ENCODE measurements around the gene CHCHD5.
A peak's percentile ranks its signal among the peaks of the same experiment; 100 is the strongest.
"Not testable (repeated sequence)": the region's sequence is repeated elsewhere in the genome, so short reads cannot be mapped to it uniquely, and the experiment has no call there.

The CHCHD5 gene

GRCh38 chr2:112604952-112605351 lies 20.5 kb downstream of the CHCHD5 start:
- no peaks in the 10 kb centered on the region for H3K27me3 Mint-ChIP-seq
- H3K36me3 Mint-ChIP-seq (ENCODE audit: low read depth): no peaks in the 10 kb centered on the region
- H3K4me3 Mint-ChIP-seq: no peak overlapping the region
- ATAC-seq (no peak), DNase-seq (no peak)
- H3K4me1 Mint-ChIP-seq: peaks cover 2% of the 10 kb centered on the region
- no peaks in the 10 kb centered on the region for H3K9me3 Mint-ChIP-seq
- H3K27ac Mint-ChIP-seq: no peak overlapping the region

GRCh38 chr2:112605926-112606325 lies 21.5 kb downstream of the CHCHD5 start:
- H3K36me3 Mint-ChIP-seq (ENCODE audit: low read depth): no peaks in the 10 kb centered on the region
- H3K4me3 Mint-ChIP-seq: no peak overlapping the region
- DNase-seq: no peak
- no peaks in the 10 kb centered on the region for H3K4me1 Mint-ChIP-seq
- H3K9me3 Mint-ChIP-seq: no peaks in the 10 kb centered on the region
- no peak overlapping the region for H3K27ac Mint-ChIP-seq
- no peaks in the 10 kb centered on the region for H3K27me3 Mint-ChIP-seq
- no peak for ATAC-seq

GRCh38 chr2:112606547-112606946 lies 22.1 kb downstream of the CHCHD5 start:
- Mint-ChIP-seq H3K27ac (no peak overlapping the region), H3K36me3 (ENCODE audit: low read depth) (no peaks in the 10 kb centered on the region), H3K9me3 (no peaks in the 10 kb centered on the region), H3K4me1 (no peaks in the 10 kb centered on the region), H3K4me3 (no peak overlapping the region), H3K27me3 (no peaks in the 10 kb centered on the region)
- no peak for ATAC-seq
- DNase-seq: no peak

GRCh38 chr2:112607680-112608438 lies 23.4 kb downstream of the CHCHD5 start:
- no peak overlapping the region for H3K4me3 Mint-ChIP-seq
- no peaks in the 10 kb centered on the region for H3K9me3 Mint-ChIP-seq
- H3K27ac Mint-ChIP-seq: no peak overlapping the region
- DNase-seq (no peak), ATAC-seq (no peak)
- peaks cover 2% of the 10 kb centered on the region for H3K27me3 Mint-ChIP-seq
- no peaks in the 10 kb centered on the region for H3K36me3 Mint-ChIP-seq (ENCODE audit: low read depth)
- no peaks in the 10 kb centered on the region for H3K4me1 Mint-ChIP-seq

GRCh38 chr2:112609320-112609719 lies 24.9 kb downstream of the CHCHD5 start:
- not testable (repeated sequence) for H3K9me3 Mint-ChIP-seq; H3K36me3 Mint-ChIP-seq (ENCODE audit: low read depth); H3K4me3 Mint-ChIP-seq; H3K27ac Mint-ChIP-seq; ATAC-seq; H3K27me3 Mint-ChIP-seq; DNase-seq; H3K4me1 Mint-ChIP-seq

GRCh38 chr2:112612283-112612682 lies 27.9 kb downstream of the CHCHD5 start:
- H3K9me3 Mint-ChIP-seq; H3K4me3 Mint-ChIP-seq; H3K27ac Mint-ChIP-seq; H3K4me1 Mint-ChIP-seq; ATAC-seq; H3K36me3 Mint-ChIP-seq (ENCODE audit: low read depth); DNase-seq; H3K27me3 Mint-ChIP-seq: not testable (repeated sequence)

DNA sequence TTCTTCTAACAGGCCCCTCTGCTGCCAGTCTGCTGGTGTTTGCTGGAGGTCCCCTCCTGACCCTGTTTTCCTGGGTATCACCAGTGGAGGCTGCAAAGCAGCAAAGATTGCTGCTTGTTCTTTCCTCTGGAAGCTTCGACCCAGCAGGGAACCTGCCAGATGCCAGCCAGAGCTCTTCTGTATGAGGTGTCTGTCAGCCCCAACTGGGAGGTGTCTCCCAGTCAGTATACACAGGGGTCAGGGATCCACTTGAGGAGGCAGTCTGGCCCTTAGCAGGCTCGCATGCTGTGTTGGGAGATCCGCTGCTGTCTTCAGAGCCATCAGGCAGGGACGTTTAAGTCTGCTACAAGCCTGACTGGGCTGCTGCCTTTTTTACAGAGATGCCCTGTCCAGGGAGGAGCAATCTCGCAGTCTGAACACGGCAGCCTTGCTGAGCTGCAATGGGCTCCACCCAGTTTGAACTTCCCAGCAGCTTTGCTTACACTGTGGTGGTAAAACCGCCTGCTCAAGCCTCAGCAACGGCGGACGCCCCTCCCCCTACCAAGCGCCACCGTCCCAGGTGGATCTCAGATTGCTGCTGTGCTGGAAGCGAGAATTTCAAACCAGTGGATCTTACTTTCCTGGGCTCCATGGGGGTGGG lies 29.9 kb downstream of the CHCHD5 start:
- H3K27ac Mint-ChIP-seq: no peak overlapping the region
- no peak overlapping the region for H3K4me3 Mint-ChIP-seq
- no peaks in the 10 kb centered on the region for H3K4me1 Mint-ChIP-seq
- peaks cover 2% of the 10 kb centered on the region for H3K27me3 Mint-ChIP-seq
- ATAC-seq: no peak
- H3K9me3 Mint-ChIP-seq: no peaks in the 10 kb centered on the region
- H3K36me3 Mint-ChIP-seq (ENCODE audit: low read depth): no peaks in the 10 kb centered on the region
- no peak for DNase-seq

GRCh38 chr2:112615051-112615450 lies 30.6 kb downstream of the CHCHD5 start:
- Mint-ChIP-seq H3K4me3 (no peak overlapping the region), H3K36me3 (ENCODE audit: low read depth) (no peaks in the 10 kb centered on the region), H3K4me1 (no peaks in the 10 kb centered on the region), H3K9me3 (no peaks in the 10 kb centered on the region), H3K27ac (no peak overlapping the region), H3K27me3 (peaks cover 2% of the 10 kb centered on the region)
- no peak for DNase-seq
- no peak for ATAC-seq

DNA sequence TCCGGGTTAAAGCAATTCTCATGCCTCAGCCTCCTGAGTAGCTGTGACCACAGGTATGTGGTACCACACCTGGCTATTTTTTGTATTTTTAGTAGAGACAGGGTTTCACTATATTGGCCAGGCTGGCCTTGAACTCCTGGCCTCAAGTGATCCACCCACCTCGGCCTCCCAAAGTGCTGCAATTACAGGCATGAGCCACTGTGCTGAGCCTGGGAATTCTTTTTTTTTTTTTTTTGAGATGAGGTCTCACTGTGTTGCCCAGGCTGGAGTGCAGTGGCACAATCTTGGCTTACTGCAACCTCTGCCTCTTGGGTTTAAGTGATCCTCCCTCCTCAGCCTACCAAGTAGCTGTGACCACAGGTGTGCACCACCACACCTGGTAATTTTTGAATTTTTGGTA lies 31.4 kb downstream of the CHCHD5 start:
- not testable (repeated sequence) for ATAC-seq; H3K9me3 Mint-ChIP-seq; H3K36me3 Mint-ChIP-seq (ENCODE audit: low read depth); H3K27ac Mint-ChIP-seq; H3K27me3 Mint-ChIP-seq; DNase-seq; H3K4me3 Mint-ChIP-seq; H3K4me1 Mint-ChIP-seq

DNA sequence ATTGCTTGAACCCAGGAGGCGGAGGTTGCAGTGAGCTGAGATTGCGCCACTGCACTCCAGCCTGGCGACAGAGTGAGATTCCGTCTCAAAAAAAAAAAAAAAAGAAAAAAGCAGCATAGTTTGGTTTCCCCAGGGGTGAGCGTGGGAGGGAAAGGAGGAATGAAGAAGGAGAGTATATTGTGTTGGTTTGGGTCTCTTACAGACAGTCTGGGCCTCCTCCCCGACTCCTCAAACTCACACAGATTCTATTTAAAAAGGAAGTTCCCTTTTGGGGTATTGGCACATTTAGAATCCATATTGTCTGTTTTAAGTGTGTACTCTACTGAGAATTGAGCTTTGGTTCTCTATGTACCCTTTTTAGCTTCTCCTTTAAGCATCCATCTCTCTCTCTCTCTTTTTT lies 34.0 kb downstream of the CHCHD5 start:
- DNase-seq (no peak), ATAC-seq (no peak)
- H3K27me3 Mint-ChIP-seq: no peaks in the 10 kb centered on the region
- no peak overlapping the region for H3K4me3 Mint-ChIP-seq
- H3K4me1 Mint-ChIP-seq: no peaks in the 10 kb centered on the region
- H3K9me3 Mint-ChIP-seq: no peaks in the 10 kb centered on the region
- no peak overlapping the region for H3K27ac Mint-ChIP-seq
- H3K36me3 Mint-ChIP-seq (ENCODE audit: low read depth): no peaks in the 10 kb centered on the region

DNA sequence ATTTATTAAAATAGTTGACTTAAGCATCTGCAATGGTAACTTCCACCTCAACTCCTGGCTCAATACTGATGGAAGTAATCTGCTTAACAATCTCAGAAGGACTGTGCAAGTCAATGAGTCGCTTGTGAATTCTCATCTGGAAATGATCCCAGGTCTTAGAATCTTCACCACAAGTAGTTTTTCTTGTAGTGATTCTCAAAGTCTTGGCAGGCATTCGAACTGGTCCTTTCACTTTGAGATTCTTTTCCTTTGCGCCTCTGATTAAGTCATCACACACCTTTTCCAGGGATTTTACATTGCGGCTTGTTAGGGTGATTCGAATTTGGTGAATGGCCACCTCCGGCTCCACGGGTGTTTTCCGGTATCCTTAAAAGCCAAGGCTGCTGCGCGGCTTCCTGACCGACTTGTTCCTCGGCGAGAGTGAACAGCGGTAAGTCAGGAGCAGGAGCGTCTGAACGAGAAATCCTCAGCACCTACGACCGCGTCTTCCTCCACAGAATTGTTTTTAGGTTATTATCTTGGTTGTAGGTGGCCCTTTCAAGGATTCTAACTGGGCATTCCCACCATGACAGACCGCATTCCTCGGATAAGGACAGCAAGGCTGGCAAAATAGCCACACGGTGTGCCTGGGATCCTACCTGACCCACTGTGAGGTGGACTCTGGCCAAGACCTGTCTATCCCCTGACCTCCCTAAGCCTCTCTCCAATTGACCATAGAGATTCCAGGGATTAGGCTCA lies 37.5 kb downstream of the CHCHD5 start:
- H3K27ac Mint-ChIP-seq: no peak overlapping the region

DNA sequence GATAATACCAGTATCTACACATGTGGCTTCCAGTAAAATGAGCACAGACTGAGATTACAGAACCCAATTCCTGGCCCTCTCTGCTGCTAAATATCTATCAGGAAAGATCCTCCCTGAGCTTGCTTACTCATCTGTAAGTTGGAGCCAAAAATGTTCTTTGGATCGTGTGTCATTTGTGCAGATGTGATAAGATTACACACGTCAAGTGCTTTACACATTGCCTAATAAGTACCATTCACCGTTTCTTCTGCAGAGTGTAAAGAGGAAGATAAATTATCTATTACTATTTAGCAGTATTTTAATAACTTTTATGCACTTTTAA lies 38.1 kb downstream of the CHCHD5 start:
- no peaks in the 10 kb centered on the region for H3K9me3 Mint-ChIP-seq
- no peak overlapping the region for H3K27ac Mint-ChIP-seq
- no peak overlapping the region for H3K4me3 Mint-ChIP-seq
- H3K36me3 Mint-ChIP-seq (ENCODE audit: low read depth): no peaks in the 10 kb centered on the region
- no peaks in the 10 kb centered on the region for H3K27me3 Mint-ChIP-seq
- no peak for ATAC-seq
- no peak for DNase-seq
- peaks cover 28% of the 10 kb centered on the region for H3K4me1 Mint-ChIP-seq

More for the DNA sequence above, 37.5 kb downstream of the CHCHD5 start:
- no peak for ATAC-seq
- Mint-ChIP-seq H3K36me3 (ENCODE audit: low read depth) (no peaks in the 10 kb centered on the region), H3K9me3 (no peaks in the 10 kb centered on the region), H3K4me1 (peaks cover 22% of the 10 kb centered on the region), H3K27me3 (no peaks in the 10 kb centered on the region), H3K4me3 (no peak overlapping the region)
- no peak for DNase-seq

DNA sequence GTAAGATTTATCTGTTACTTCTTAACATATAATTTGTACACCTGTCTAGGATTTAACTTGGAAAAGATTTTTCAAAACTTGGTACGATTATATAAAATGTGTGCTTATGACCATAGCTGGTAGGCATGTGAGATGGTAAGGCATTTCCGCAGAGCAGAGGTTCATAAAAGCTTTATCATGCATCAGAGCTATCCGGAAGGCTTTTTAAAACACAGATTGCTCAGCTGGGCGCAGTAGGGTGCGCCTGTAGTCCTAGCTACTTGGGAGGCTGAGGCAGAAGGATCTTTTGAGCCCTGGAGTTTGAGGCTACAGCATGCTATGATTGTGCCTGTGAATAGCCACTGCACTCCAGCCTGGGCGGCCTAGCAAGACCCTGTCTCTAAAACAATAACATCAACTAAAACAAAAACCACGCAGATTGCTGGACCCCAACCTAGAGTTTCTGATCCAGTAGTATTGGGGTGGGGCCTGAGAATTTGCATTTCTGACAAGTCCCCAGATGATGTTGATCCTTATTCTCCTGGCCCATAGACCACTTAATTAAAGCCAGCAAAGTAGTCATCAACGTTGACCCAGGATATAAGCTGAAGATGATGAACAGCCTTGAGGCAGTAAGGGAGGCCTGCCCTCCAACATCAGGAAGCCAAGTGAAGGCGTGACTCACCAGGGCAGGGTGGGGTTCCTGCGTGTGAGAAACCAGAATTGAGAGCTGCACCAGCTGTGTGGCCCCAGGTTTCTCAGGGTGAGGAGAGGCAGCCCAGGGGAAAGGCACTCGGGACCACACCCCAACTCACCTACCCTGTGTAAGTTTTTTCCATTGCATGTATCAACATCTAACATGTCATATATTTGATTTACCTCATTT lies 39.7 kb downstream of the CHCHD5 start:
- Mint-ChIP-seq H3K4me3 (no peak overlapping the region), H3K36me3 (ENCODE audit: low read depth) (no peaks in the 10 kb centered on the region), H3K9me3 (no peaks in the 10 kb centered on the region), H3K27ac (peak overlapping the region; percentile 5), H3K4me1 (peaks cover 38% of the 10 kb centered on the region), H3K27me3 (peaks cover 3% of the 10 kb centered on the region)
- DNase-seq (peak; percentile 69), ATAC-seq (peak; percentile 91)

- ATAC-seq (no peak), DNase-seq (no peak)
- no peak overlapping the region for H3K27ac Mint-ChIP-seq
- no peaks in the 10 kb centered on the region for H3K36me3 Mint-ChIP-seq (ENCODE audit: low read depth)
- peaks cover 52% of the 10 kb centered on the region for H3K4me1 Mint-ChIP-seq
- H3K9me3 Mint-ChIP-seq: no peaks in the 10 kb centered on the region
- H3K4me3 Mint-ChIP-seq: no peak overlapping the region
- peaks cover 9% of the 10 kb centered on the region for H3K27me3 Mint-ChIP-seq
Observed at GRCh38 chr2:112625474-112626114, 41.2 kb downstream of the CHCHD5 start.
